ENCODE measurements around the gene ATP4B. TPM values are rescaled to one million over a fixed set of nuclear protein-coding genes. Genes with fewer than 3 reads are reported as not detected.

Gene ATP4B
- total RNA-seq, 4 donors from 2014 or later, result not detected

DNA sequence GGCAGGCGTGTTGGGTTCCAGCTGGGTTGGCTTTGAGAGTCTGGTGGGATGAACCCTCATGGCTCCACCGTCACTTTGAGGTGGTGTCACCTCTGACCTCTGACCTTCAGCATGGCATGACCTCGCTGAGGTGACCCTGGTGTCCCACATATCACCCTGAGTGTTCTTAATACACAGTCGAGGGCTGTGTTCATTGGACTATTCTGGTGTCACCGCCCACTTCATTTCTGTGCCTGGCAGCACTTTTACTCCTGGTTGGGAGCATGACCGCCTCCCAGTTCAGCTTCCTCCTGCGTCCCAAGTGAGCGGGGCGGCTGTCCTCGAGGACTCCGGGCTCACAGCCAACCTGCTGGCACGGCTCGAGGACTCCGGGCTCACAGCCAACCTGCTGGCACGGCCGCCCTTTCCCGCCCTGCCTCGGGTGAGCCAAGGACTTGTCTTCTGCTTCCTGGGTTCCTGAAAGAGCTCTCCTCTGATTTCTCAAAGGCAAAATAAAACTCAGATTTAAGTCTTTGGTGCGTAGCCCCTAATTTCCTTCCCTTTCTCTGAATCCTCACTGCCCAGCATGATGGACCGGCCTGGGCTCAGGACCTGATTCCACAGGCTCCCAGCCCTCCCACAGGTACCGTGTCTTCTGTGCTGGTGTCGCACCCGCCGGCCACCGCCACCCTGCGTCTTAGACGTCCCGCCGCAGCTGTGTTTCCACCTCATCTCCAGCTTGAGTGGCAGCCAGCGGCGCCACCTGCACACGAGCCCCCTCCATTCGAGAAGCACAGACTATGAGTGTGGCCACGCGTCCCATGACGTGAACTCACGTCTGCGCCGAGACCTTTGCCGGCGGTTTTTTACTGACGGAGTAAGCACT lies 10.4 kb downstream of the ATP4B start:
- no peaks in the 10 kb centered on the region for H3K9me3 ChIP-seq
- no peaks in the 10 kb centered on the region for H3K27me3 ChIP-seq
- peaks cover 24% of the 10 kb centered on the region for H3K4me1 ChIP-seq
- H3K4me3 ChIP-seq, result no peak overlapping the region
- WGBS, result 71% methylated on average over 25 of the region's 42 CpGs
- DNase-seq (ENCODE audit: low spot score in 2 of 2), result peak; percentile 84 to 91
- peak overlapping the region; percentile 20 for H3K27ac ChIP-seq
- TF ChIP-seq EP300 (IDR thresholded peaks at IDR 0.05) (no peak), POLR2A (IDR thresholded peaks at IDR 0.05) (no peak), POLR2AphosphoS5 (IDR thresholded peaks at IDR 0.05) (no peak)
- TF ChIP-seq, protein P1, sequence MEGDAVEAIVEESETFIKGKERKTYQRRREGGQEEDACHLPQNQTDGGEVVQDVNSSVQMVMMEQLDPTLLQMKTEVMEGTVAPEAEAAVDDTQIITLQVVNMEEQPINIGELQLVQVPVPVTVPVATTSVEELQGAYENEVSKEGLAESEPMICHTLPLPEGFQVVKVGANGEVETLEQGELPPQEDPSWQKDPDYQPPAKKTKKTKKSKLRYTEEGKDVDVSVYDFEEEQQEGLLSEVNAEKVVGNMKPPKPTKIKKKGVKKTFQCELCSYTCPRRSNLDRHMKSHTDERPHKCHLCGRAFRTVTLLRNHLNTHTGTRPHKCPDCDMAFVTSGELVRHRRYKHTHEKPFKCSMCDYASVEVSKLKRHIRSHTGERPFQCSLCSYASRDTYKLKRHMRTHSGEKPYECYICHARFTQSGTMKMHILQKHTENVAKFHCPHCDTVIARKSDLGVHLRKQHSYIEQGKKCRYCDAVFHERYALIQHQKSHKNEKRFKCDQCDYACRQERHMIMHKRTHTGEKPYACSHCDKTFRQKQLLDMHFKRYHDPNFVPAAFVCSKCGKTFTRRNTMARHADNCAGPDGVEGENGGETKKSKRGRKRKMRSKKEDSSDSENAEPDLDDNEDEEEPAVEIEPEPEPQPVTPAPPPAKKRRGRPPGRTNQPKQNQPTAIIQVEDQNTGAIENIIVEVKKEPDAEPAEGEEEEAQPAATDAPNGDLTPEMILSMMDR (IDR thresholded peaks at IDR 0.05), result no peak
- H3K36me3 ChIP-seq, result no peaks in the 10 kb centered on the region

DNA sequence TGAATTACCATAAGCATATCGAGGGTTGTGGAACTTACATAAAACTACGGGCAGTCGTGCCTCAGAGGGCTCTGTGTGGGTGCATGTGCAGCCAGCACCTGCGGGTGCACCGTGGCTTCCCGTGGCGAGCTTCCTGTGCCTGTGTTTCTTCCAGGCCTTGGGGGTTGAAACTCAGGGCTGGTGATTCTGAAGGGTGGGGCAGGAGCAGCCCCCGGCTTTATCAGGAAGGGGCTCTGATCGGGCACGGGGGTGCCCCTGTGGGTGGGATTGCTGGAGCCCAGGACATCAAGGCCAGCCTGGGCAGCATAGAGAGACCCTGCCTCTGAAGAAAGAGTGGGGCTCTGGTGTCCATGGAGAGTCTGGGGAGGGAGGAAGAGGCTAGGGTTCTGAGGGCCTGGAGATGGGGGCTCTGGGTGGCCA lies 11.1 kb downstream of the ATP4B start:
- Histone ChIP-seq H3K4me3 (no peak overlapping the region), H3K4me1 (peaks cover 24% of the 10 kb centered on the region), H3K27me3 (no peaks in the 10 kb centered on the region), H3K27ac (no peak overlapping the region), H3K9me3 (peaks cover under 1% of the 10 kb centered on the region), H3K36me3 (peaks cover under 1% of the 10 kb centered on the region)
- TF ChIP-seq EP300 (IDR thresholded peaks at IDR 0.05) (no peak), POLR2AphosphoS5 (IDR thresholded peaks at IDR 0.05) (no peak), POLR2A (IDR thresholded peaks at IDR 0.05) (no peak)
- TF ChIP-seq, protein P1 (IDR thresholded peaks at IDR 0.05), result no peak
- 32% methylated on average over 7 of the region's 10 CpGs for WGBS
- peak; percentile 35 to 76 for DNase-seq (ENCODE audit: low spot score in 2 of 2)

DNA sequence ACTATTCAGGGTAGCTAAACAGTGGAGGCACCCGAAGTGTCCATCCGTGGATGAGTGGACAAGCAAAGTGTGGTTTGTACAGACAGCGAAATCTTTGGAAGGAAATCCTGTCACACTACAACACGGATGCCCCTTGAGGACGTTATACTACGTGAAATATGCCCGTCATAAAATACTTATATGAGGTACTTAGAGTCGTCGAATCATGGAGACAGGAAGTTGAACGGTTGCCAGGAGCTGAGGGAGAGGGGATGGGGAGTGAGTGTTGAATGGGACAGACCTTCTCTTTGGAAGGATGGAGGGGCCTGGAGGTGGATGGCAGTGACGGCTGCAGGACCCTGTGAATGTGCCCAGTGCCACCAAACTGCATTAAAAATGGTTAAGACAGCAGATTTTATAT lies 11.6 kb downstream of the ATP4B start:
- 55% methylated on average over 11 of the region's 11 CpGs for WGBS
- H3K27ac ChIP-seq, result no peak overlapping the region
- H3K4me1 ChIP-seq, result peaks cover 24% of the 10 kb centered on the region
- peaks cover 6% of the 10 kb centered on the region for H3K9me3 ChIP-seq
- H3K27me3 ChIP-seq, result no peaks in the 10 kb centered on the region
- peak; percentile 11 to 49 for DNase-seq (ENCODE audit: low spot score in 2 of 2)
- peaks cover 6% of the 10 kb centered on the region for H3K36me3 ChIP-seq
- no peak for TF ChIP-seq POLR2AphosphoS5 (IDR thresholded peaks at IDR 0.05)
- TF ChIP-seq, protein P1 (IDR thresholded peaks at IDR 0.05), result no peak
- H3K4me3 ChIP-seq, result no peak overlapping the region

DNA sequence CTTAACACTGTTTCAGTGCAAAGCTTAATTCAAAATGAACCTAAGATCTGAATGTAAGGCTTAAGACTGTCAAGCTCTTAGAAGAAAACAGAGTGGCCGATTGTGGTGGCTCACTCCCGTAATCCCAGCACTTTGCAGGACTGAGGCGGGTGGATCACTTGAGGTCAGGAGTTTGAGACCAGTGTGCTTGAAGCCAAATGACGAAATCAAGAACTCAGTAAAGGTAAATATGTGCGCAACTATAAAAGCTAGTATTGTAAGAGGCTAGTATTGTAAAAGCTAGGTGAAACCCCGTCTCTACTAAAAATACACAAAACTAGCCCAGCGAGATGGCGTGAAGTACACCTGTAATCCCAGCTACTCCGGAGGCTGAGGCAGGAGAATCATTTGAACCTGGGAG lies 12.7 kb downstream of the ATP4B start:
- Histone ChIP-seq H3K27me3 (no peaks in the 10 kb centered on the region), H3K36me3 (peaks cover 15% of the 10 kb centered on the region), H3K27ac (no peak overlapping the region), H3K4me1 (peaks cover 19% of the 10 kb centered on the region), H3K4me3 (no peak overlapping the region), H3K9me3 (peaks cover 9% of the 10 kb centered on the region)
- TF ChIP-seq POLR2AphosphoS5 (IDR thresholded peaks at IDR 0.05) (no peak), POLR2A (IDR thresholded peaks at IDR 0.05) (no peak), EP300 (IDR thresholded peaks at IDR 0.05) (no peak)
- TF ChIP-seq, protein P1 (IDR thresholded peaks at IDR 0.05), result no peak
- peak in 1 of 2 donors; percentile 9 for DNase-seq (ENCODE audit: low spot score in 2 of 2)
- WGBS, result 90% methylated on average over 9 of the region's 9 CpGs

DNA sequence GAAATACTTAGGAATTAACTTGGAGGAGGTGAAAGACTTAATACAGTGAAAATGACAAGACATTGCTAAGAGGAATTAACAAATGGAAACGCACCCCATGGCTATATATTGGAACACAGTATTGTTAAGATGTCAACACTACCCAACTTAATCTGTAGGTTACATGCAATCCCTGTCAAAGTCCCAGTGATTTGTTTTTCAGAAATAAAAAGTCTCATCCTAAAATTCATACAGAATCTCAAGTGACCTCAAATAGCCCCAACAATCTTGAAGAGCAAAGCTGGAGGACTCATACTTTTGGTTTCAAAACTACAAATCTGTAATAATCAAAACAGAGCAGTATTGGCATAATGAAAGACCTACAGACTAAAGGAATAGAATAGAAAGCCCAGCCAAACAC lies 13.2 kb downstream of the ATP4B start:
- Histone ChIP-seq H3K27ac (no peak overlapping the region), H3K9me3 (peaks cover 10% of the 10 kb centered on the region), H3K4me3 (no peak overlapping the region), H3K27me3 (no peaks in the 10 kb centered on the region), H3K4me1 (peaks cover 16% of the 10 kb centered on the region), H3K36me3 (peaks cover 20% of the 10 kb centered on the region)
- TF ChIP-seq EP300 (IDR thresholded peaks at IDR 0.05) (no peak), POLR2AphosphoS5 (IDR thresholded peaks at IDR 0.05) (no peak), POLR2A (IDR thresholded peaks at IDR 0.05) (no peak)
- TF ChIP-seq, protein P1 (IDR thresholded peaks at IDR 0.05), result no peak
- DNase-seq (ENCODE audit: low spot score in 2 of 2), result no peak
- WGBS, result 84% methylated on average over 1 of the region's 1 CpG
